Eye (tissue), 1 donor: ENCODE measurements around the gene TRIM3.
"Not testable (repeated sequence)": the region's sequence is repeated elsewhere in the genome, so short reads cannot be mapped to it uniquely, and the experiment has no call there.

Experiments
- DNase-seq: peaks from one replicate; pipeline ENCODE4 v3.0.0-alpha.2; 2015

The TRIM3 gene

DNA sequence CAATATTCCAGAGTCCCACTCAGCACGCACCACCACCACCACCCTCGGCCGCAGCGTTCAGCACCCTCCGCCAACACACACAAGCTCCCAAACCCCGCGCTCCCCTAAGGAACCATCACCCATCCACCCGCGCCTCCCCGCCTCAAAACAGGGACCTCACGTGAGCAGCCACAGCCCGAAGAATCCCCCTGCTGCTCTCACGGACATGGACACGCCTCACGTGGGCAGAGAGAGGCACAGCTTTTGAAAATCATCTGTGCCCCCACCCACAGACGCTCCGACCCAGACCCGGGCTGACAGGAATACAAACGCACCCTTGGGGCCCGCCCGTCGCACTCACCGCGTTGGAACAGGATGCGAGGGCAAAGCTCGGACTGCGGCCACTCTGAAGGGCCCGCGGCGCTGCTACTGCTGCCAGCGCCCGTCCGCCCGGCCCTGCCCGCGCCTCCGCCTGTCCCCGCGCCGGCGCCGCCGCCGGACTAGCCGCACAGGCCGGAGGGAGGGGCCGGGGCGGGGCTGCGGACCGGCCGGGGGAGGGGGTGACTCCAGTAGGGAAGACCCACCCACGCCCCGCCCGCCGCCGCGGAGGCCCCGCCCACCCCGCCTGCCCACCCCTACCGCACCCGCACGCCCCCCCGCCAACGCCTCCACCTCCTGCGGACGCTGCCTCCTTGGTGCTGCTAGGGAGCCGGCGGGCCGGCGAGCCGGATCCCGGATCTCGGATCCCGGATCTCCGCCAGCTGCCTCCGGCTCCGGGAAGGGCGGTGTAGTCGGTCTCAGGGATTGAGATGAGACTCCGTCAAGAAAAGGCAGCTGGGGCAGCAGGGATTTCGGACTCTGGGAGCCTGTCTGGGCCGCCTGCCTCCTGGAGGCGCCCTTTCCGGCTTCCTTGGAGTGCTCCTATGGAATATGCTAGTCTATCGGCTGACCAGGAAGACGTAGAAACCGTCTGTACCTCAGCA, at the start of gene TRIM3:
TRIM3 (minus strand) TSS at position 491 of the 962 bp plus-strand sequence. CDS start 8,246 bp downstream, outside the sequence.
- DNase-seq: peak; percentile 94

DNA sequence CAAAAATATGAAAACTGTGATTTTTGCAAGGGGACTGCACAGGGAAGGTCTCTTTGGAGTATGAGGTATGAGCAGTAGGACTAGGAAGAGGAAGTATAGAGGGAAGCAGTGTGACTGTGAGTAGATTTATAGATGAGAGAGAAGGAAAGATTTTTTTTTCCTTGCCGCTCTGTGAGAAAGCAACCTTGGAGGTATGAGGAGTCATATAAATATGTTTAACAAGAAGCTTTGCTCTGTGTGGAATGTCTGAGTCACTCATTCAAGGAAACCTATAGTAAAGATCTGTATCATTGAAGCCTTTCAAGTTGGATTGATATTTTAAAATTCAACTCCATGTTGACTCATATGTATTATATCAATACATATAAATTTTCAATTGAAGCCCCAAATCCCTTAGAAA, 49.5 kb upstream of the TRIM3 start:
- DNase-seq: no peak

DNA sequence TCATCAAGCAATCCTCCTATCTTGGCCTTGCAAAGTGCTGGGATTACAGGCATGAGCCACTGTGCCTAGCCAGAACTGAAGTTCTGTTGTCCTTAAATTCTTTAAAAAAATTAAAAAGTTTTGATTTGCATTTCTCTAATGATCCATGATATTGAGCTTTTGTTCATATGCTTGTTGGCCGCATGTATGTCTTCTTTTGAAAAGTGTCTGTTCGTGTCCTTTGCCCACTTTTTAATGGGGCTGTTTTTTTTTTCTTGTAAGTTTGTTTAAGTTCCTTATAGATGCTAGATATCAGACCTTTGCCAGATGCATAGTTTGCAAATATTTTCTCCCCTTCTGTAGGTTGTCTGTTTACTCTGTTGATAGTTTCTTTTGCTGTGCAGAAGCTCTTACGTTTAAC, 48.2 kb upstream of the TRIM3 start:
- DNase-seq: not testable (repeated sequence)

DNA sequence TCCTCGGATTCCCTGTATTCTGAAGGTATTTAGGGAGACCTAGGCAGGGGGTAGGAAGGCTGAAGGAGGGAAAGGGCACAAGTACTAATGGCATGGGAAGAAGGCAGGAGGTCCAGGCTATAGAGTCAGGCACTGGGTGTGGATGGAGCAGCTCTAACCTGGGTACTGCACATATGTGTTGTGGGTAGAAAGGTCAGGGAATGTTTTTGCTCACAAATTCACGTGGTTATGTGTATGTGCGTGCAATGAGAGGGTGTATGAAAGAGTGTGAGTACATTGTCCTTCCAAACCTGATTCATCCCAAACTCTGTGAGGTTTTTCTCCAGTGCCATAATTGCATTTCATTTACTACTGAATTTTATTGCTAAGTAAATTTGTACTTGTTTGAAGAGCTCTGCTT, 46.5 kb upstream of the TRIM3 start:
- no peak for DNase-seq

DNA sequence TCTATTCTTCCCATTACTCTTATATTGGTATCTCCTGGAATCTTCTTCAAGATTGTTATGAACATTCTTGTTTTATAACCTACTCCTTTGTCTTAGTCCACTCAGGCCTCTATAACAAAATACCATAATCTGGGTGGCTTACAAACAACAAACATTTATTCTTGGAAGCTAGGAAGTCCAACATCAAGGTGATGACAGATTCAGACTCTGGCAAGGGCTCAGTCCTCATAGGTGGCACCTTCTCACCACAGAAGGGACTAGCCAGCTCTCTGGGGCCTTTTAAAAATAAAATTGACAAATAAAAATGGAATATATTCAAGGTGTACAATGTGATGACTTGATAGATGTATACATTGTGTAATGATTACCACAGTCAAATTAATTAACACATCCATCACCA, 43.1 kb upstream of the TRIM3 start:
- no peak for DNase-seq

DNA sequence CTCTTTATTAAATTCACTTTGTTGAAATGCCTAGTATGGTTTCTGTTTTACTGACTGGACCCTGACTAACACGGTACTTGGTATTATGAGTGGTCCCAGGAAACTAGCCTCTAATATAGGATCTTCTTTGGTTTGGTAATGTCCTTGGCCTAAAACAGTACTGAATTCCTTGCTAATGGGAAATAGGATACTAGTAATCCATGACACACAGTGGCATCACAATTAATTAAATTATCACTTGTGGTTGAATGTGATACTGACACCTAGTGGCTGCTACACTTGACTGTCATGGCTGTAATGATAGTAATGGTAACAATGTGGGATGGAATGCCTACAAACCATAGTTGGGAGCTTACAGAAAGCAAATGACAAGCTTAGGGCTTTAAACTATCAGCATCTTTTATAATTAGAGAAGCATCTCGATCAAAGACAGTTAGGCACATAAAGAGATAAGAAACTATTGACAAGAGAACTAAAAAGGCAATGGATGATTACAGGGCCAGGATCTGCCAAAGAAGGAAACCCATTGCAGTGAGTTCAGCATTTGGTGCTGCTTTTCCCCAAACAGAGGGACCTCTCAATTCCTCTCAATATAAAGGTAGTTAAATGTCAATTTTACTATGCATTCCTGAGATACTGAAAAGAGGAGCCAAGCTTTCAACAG, 32.0 kb upstream of the TRIM3 start:
- peak; percentile 60 for DNase-seq

DNA sequence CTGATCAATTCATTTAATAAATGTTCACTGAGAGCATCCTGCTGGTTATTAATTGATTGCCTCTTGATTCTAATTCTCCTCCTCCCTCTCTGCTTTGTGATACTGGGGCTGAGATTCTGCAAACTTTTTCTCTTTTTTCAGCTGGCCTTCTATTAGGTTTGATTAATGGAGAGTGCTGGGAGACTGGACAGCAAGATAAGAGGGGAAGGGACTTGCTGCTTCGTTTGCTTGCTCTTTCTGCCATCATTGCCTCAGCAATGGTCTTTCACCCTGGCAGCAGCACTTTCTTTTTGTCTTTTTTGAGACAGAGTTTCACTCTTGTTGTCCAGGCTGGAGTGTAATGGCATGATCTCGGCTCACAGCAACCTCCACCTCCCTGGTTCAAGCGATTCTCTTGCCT, 30.4 kb upstream of the TRIM3 start:
- DNase-seq: no peak

DNA sequence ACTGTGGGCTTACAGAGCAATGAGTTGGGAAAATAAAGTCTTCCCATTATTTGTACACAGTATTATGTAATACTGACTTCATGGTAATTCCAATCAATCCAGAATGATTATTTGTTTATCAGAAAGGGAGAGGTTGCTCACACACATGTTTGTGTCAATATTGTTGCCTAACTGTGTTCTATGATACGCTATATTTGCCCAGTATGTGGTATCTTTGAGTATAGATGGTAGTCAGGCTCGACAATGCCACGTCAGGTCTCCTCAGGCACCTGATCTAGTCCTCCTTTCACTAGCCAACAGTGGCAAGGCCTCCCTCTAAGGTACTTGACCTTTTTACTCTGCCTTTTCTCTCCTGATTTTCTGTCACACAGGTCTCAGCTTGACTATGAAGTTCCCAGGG, 28.6 kb upstream of the TRIM3 start:
- no peak for DNase-seq

DNA sequence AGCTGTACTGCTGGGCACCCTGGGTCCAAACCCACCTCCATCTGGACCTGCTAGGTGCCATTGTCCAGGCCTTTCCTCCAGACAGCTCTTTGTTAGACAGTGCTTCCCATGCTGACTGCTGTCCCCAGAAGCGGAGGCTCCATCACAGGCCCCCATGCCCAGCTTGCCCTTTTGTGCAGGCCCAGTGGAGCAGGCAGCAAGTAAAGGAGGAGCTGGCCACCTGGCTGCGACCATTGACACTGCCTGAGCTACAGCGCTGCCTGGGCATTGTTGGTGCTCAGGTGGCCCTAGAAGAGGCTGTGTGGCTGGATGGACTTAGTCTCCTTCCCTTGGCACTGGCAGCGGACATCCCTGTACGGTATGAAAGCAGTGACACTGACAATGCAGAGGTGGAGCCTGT, 24.8 kb upstream of the TRIM3 start:
- DNase-seq: no peak

DNA sequence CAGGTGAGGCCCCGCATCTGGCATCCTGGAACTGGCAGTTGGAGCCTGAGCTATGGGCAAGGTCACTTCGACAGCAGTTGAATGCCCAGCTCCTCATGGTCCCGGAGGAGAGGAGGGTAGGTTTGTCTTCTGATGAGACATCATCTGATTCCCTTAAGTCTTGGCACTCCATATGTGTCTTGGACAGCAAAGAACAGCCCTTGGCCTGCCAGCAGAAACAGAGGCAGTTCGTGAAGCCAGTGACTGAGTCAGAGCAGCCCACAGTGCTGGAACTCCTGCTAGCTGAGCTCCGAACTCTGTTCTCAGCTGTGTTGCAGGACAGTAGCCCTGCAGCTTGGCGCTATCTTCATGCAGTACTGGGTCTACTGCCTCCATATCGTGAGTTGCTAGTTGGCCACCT, 24.4 kb upstream of the TRIM3 start:
- DNase-seq: no peak

DNA sequence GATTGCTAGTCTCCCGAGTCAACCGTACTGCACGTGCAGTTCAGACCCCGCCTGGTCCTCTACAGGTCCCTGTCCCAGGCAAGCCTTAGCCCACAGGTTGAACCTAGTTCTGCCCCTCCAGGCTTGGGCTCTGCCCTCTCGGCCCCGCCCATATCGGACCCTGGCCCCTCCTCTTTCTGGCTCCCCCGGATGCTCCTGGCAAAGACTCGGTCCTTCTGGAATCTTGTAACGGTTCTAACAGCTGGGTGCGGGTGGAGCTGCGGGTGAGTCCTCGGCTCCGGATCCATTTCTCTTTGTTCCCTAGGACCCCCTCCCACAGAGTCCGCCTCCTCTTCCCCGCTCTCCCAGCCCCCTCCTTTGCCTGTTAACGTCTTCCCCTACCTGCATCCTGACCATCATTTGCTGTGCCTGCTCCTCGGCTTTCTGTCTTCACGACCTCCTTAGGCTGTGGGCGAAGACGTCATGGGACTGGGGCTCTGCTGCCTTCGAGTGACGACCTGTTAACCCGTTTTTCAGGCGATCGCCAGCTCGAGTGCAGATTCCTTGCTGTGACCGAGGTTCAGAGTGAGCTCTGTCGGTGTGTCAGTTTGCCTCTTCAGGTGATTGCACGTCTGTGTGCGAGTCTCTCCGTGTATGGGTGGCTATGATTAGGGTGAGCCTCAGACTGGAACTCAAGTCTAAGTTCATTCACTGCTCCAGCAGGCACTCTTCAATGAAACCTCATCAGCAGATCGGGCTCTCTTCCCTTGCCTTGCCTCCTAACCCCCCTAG, 23.5 kb upstream of the TRIM3 start, which contains the start of gene DNHD1:
DNHD1 (plus strand) TSS at position 212 of the 771 bp plus-strand sequence. CDS start 936 bp downstream, outside the sequence.
- DNase-seq: peak; percentile 21

DNA sequence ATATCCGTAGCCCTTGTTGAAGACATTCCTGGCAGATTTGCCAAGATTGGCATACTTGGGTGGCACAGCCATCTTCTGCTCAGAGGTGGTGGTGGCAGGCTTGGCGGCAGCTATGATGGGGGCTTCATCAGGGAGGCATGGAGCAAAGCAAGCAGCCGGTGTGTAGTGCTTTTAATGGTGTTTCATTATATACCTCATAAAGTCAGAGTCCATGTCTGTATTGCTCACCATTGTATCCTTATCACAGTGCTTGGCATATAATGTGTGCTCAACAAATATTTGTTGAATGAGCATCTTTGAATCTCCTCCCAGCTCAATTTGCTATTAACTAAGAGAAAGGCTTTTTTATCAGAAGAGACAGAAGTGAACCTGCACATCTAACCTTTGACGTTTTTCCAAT, 15.6 kb upstream of the TRIM3 start:
- no peak for DNase-seq

DNA sequence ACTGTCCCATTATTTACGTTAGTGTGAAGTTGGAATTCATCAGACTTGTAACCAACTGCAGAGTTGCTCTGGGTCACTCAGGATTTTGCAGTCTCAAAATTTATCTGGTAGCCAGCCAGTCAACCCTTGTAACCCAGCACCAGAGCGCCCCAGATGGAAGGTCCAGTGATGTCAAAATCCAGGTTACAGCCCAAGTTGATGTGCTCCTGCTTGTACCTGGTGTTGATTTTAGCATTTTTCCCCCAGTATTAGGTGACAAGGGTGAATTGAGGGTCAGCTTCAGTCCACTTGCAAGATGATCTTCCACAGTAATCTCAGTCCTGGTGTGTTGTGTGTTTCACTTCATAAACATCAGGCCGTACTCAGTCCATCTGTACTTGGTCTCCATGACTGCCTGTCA, 15.1 kb upstream of the TRIM3 start:
- DNase-seq: no peak

DNA sequence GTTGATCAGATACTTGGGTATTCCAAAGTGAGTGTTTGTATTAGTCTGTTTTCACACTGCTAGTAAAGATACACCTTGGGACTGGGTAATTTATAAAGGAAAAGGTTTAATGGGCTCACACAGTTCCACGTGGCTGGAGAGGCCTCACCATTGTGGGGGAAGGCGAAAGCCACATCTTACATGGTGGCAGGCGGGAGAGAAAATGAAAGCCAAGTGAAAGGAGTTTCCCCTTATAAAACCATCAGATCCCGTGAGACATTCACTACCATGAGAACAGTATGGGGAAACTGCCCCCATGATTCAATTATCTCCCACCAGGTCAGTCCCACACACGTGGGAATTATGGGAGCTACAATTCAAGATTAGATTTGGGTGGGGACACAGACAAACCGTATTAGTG, 14.6 kb upstream of the TRIM3 start:
- no peak for DNase-seq

DNA sequence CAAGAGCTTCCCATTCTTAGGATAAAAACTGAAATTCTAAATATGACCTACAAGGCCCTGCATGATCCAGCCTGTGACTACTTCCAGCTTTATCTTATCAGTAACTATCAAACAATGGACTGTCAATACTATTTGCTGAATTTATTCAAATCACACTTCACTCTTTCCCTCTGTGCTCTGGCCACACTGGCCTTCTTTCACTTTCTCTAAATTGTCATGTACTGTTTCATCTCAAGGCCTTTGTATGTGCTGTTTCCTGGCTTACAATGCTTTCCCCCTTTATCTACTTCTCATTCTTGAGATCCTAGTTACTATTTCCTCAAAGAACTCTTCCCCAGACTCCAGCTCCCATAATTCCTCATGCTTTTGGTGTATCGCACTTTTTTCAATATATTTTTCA, 13.2 kb upstream of the TRIM3 start:
- no peak for DNase-seq

DNA sequence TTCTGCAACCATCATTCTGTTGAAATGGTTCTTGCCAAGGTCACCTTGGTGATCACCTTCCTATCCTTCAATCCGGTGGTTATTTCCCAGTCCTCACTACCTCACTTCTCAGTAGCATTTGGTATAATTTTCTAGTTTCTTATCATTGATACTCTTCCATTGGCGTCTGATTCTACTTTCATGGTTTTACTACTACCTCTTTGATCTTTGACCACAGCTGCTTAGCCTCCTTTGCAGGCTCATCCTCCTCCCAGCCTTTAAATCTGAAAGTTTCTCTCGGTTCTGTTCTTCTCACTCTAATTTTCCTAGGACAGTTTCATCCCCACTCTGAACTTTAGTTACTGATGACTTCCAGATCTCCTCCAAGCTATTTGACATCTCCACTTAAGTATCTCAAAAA, 12.5 kb upstream of the TRIM3 start:
- DNase-seq: no peak

DNA sequence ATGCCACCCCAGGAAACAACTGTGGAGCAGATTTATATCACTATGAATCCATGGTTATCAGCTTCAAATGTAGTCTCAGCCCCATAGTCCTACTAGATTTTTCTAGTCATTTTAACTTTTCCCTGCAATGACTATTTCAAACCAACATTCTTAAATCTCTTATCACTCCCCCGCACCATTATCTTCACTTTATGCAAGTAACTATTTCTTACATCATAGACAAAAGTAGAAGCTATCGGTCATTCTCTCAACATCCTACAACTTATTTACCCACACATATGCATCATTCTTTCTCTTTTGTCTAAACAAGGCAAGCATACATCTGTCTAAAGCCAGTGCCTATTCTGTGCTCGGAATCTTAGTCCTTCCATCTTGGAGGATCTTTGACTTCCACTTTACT, 11.9 kb upstream of the TRIM3 start:
- DNase-seq: no peak

DNA sequence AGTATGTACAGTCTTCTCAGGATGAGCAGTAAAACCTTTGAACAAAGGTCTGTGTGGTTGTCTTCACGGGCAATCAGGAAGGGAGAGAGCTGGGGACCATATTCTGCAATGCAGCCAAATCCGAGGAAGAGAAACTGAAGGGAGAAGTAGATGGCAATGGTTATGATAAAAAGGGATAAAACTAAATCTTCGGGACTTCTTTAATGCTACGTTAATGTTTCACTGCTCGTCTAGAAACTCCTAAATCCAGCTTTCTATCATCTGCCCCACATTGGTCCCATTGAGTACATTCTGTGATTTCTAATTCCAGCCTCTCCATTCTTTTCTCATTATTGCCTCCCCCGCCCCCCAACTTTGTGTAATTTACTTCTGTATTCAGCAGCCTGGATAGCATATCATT, 9.3 kb upstream of the TRIM3 start:
- DNase-seq: no peak

DNA sequence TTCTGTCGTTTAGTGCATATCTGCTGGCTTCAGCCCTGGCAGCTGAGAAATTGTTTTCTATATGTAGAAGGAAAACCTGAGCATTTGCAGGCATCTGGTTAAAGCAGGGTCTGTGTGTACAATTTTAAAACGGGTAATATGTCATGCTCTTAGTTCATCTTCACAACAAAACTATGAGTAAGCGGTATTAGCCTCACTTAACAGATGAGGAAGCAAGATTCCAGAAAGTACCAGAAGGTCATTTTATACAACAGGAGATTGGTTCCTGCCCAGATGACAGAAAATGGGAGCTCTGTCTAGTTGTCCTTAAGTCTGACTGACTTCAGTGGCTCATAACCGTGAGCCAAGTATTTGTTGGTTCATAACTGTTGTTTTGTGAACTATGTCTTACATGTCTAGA, 8.7 kb upstream of the TRIM3 start:
- no peak for DNase-seq

DNA sequence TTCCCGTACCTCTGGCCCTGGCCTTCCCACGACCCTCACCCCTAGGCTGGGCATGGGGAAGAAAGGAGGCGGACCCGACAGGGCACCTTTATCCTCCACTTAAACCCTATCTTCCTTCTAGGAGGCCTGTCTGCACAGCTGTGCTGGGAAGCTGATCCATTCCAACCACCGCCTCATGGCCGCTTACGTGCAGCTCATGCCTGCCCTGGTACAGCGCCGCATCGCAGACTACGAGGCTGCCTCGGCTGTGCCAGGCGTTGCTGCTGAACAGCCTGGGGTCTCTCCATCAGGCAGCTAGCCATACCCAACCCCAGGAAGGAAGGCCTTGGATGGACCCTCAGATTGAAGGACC, 8.2 kb upstream of the TRIM3 start:
- no peak for DNase-seq

DNA sequence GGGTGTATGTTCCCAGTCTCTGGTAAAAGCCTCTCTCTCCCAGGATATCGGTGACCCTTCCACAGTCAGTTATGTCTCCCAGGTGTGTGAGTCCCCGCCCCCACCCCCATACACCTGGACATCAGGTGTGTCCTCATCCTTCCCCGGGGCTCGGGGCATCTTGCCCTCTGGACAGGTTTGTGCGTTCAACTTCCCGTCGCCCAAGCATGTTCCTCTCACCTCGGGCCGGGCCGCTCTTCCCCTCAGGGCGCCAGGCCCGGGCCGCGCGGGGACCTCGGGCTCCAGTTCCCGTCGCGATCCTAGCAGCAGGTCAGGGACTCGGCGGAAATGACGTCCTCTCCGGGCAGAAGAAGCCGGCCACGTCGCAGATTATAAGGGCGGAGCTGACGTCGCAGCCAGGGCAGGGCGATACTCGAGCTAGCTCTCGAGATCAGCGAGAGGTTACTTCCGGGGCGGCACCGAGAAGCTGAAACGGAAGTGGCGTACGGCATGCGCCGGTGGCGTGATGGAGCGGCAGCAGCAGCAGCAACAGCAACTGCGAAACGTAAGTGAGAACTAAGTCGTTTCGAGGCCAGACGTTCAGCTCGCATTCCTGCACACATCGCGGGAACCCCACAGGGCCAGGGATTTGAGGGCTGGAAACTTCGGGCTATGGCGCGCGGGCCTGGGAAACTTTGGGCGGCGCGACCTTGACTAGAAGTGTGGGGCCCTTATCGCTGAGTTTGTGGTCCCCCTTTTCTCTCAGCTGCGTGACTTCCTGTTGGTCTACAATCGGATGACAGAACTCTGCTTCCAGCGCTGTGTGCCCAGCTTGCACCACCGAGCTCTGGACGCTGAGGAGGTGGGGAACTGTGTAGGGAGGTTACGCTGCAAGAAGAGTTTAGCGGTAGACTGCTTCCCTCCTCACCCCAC, 7.5 kb upstream of the TRIM3 start, which contains the start of the genes ARFIP2 and TIMM10B:
ARFIP2 (minus strand) TSS at position 320 of the 912 bp plus-strand sequence. CDS start 910 bp downstream, outside the sequence.
TIMM10B (plus strand) TSS at position 490 of the 912 bp plus-strand sequence; CDS start at position 506, 16 bp downstream.
- DNase-seq: peak; percentile 99

DNA sequence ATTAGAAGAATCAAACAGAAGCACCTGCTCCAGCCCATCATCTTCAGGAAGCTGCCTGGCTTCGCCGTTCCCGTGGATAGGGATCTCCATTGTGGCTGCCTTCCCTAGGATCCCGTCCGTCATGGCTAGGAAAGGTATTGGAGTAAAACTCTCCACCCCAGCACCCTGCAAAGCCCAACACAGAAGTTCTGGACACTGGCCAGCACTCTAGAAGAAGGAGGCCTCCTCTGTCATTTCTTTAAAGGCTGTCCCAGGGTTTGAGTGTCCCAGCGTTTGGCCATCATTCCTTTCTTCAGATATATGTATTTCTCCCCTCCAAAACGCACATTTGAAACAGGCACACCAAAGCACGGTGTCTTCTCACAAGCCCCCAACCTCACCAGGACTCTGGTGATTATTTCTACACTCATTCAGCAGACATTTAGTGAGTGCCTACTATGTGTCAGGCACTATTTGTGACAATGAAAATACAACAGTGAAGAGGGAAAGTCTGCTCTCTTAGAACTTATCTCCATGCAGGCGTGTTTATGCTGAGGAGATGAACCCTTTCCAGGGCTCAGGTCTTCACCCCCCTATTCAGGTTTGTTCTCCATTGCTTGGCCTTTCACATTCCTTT, 6.7 kb upstream of the TRIM3 start:
- DNase-seq: no peak
